Cardiac fibroblast (primary cell): ENCODE data around the gene GJB2.

Source experiments
- DNase-seq, 2 donors: peaks; one replicate each; pipeline versions ENCODE4 v3.0.0 to v3.0.0-alpha.2; 2010; ENCODE audit warnings: low read depth in 2 of 2
- H3K4me3 ChIP-seq, 2 donors: replicated peaks in 1 of 2; 1 replicate in 1 of 2; 2 replicates in 1 of 2; pipeline ENCODE4 v1.5.1; 2011; ENCODE audit warnings: low read depth in 2 of 2, low read length in 2 of 2, mild to moderate bottlenecking in 2 of 2, moderate library complexity in 1 of 2
- TF ChIP-seq, protein P1 (sequence below): IDR thresholded peaks from one replicate; pipeline ENCODE4 v1.5.1; 2011; ENCODE audit warnings: low read depth, mild to moderate bottlenecking, low read length, inconsistent platforms

The GJB2 gene

DNA sequence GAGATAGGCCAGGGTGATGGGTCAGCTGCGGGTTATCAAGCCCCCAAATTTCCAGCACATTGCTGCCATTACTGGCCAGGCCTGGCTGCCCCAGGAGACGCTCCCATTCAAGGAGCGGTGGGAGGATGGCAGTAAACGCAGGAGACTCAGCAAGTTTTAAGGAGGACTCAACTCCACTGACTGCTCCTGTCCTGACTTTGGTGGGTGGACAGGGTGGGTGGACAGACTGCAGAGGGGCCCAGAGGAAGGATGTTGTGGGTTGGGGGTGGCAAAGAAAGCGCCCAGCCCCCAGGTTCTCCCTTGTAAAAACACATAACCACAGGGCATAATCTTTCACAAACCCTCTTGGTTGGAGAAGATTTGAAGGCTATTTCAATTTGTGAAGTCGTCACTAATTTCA lies 35.0 kb upstream of the GJB2 start:
- TF ChIP-seq, protein P1, sequence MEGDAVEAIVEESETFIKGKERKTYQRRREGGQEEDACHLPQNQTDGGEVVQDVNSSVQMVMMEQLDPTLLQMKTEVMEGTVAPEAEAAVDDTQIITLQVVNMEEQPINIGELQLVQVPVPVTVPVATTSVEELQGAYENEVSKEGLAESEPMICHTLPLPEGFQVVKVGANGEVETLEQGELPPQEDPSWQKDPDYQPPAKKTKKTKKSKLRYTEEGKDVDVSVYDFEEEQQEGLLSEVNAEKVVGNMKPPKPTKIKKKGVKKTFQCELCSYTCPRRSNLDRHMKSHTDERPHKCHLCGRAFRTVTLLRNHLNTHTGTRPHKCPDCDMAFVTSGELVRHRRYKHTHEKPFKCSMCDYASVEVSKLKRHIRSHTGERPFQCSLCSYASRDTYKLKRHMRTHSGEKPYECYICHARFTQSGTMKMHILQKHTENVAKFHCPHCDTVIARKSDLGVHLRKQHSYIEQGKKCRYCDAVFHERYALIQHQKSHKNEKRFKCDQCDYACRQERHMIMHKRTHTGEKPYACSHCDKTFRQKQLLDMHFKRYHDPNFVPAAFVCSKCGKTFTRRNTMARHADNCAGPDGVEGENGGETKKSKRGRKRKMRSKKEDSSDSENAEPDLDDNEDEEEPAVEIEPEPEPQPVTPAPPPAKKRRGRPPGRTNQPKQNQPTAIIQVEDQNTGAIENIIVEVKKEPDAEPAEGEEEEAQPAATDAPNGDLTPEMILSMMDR, result no peak
- DNase-seq, result no peak
- no peak overlapping the region for H3K4me3 ChIP-seq

DNA sequence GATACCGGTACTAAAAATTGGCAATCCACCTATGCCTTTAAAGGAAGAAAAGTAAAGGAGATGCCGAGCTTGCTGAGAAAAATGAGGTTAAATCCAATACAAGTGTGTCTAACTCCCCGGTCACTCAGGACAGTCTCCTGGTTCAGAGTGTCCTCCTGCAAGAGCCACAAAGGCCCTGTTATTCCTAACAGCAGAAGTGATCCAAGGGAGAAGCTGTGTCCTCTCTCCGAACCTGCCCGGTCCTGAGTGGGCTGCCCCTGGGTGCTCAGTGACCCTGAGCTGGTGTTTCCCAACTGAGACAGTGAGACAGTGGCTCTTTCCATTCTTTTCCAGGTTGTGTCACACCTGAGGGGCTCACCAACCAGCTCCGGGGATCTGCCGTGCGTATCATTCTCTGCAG lies 34.5 kb upstream of the GJB2 start:
- TF ChIP-seq, protein P1, result no peak
- DNase-seq, result no peak
- no peak overlapping the region for H3K4me3 ChIP-seq

- H3K4me3 ChIP-seq, result no peak overlapping the region
- no peak for DNase-seq
- TF ChIP-seq, protein P1, result no peak
Measured at GRCh38 chr13:20222553-20222952, 29.8 kb upstream of the GJB2 start.

DNA sequence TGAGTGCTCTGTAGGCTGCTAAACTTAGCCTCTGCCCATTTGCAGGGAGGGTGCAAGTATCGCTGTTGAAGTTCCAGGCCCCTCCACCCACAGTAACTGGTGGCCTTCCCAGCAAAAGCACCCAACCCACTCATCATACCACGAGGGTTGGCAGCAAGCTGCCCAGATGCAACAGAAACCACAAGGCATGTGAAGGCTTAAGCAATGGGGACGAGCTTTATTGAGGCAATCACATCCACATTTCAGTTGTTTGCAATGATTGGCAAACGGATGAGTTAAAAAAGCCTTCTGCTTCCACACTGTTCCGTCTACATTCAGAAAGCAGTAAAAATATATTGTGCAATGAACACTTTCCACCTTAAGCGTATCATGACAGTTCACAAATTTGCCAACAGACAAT lies 29.0 kb upstream of the GJB2 start:
- peak in 1 of 2 donors; percentile 6 for DNase-seq
- H3K4me3 ChIP-seq, result no peak overlapping the region
- TF ChIP-seq, protein P1, result no peak

DNA sequence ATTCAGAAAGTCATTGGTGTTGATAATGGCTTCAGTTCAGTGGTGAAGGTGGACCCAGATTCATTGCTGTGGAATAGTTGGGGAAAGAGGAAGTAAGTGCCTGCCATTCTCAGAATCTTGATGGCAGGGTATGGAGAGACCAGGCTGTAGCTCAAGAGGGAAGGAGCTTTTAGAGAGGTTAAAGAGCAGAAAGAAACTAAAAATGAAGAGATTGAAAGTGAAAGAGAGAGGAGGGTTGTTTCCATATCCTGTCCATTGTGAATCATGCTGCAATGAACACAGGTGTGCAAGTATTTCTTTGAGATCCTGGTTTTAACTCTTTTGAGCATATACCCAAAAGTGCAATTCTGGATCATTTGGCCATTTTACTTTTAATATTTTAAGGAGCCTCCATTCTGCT lies 26.8 kb upstream of the GJB2 start:
- no peak for DNase-seq
- TF ChIP-seq, protein P1, result no peak
- no peak overlapping the region for H3K4me3 ChIP-seq

DNA sequence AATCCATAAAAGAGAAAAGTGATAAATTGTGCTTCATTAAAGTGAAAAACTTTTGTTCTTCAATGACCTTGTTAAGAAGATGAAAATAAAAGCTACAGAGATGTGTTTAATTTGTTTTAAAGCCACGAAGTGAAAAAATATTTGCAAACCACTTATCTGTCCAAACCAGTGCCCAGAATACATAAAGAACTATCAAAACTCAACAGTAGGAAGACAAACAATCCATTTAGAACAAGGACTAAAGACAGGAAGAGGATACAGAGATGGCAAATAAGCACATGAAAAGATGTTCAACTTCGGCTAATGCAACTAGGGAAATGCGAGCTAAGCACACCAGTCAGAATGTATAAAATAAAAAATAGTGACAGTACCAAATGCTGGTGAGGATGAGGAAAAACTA lies 24.4 kb upstream of the GJB2 start:
- TF ChIP-seq, protein P1, result no peak
- no peak for DNase-seq
- H3K4me3 ChIP-seq, result no peak overlapping the region

DNA sequence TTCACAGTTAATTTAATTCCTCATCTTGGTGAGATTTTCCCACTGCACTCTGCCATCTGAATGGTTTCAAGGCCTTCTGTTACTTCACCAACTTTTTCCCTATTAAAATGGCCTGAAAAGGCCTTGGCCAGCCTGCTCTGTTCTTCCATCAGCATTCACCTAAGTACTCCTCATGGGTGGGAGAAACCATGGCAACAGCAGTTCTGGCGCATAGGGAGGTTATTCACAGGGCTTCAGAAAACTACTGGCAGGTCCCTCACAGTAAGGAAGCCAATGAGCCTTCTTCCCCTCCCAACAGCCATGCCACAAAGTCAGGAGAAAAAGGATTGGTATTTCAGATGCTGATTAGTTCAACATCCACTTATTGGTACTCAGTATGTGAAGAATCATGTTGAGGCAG lies 17.2 kb upstream of the GJB2 start:
- TF ChIP-seq, protein P1, result no peak
- H3K4me3 ChIP-seq, result no peak overlapping the region
- no peak for DNase-seq
